Fibroblast of skin of abdomen (primary cell): Measurements from ENCODE around the gene OCEL1.

Source experiments
- DNase-seq: peaks from one replicate; pipeline ENCODE4 v3.0.0-alpha.2; 2013

Gene OCEL1

DNA sequence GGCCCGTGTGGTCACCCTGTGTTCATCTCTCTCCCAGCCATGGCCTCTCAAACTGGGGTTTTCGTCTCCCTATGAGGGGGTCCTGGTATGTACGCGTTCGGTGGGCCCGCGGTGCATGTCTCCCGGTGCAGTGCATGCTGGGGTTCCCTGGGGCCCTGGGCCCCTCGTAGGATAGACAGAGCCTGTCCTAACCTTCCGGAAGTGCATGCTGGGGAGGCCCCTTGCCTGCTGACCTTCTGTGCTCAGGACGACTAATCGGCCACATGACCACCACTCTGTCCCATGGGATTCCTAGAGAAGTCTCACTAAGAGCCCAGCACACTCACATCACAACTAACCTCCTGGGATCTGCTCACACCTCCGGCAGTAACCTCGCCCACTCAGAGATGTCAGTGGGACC lies 15.7 kb upstream of the OCEL1 start:
- DNase-seq = no peak

DNA sequence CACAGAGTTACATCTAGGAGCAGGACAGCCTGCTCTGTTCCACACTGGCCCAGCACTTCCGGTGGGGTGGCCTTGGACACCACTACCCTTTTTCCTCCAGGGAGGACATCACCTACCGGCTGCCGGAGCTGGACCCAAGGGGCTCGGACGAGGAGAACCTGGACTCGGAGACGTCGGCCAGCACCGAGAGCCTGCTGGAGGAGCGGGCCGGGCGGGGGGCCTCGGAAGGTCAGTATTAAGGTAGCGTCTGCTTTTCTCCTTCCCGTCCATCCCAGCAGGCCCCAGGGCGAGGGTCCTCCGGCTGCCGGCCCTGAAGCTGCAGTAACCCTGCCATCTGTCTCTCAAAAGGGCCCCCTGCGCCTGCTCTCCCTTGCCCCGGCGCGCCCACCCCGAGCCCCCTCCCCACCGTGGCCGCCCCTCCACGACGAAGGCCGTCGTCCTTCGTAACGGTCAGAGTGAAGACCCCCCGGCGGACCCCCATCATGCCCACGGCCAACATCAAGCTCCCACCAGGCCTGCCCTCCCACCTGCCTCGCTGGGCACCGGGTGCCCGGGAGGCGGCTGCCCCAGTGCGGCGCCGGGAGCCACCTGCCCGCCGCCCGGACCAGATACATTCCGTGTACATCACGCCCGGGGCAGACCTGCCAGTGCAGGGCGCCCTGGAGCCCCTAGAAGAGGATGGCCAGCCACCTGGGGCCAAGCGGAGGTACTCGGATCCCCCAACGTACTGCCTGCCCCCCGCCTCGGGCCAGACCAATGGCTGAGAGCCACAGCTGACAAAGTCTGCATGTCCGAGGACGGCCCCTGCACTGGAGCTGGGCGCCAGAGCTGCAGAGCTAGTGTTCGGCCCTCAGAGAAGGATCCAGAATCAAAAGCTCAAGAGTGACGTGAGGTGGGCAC lies 14.2 kb upstream of the OCEL1 start:
- no peak for DNase-seq

DNA sequence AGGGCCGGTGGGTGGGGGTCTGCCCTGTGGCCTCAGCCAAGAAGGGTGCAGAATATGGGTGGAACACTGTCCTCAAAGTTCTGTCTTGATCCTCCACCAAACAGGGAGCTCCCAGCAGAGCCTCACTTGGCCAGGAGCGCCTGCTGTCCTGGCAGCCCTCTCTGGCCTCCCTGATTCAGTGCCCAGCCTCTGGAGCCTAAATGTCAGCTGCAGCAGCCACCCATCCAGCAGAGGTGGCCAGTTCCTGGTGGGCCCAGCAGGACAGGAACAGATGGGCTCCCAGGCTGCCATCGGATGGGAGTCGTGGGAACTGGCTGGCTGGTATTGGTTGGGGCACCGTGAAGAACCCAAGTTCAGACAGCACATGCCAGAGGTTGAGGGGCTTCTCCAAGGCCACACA lies 12.7 kb upstream of the OCEL1 start:
- no peak for DNase-seq

DNA sequence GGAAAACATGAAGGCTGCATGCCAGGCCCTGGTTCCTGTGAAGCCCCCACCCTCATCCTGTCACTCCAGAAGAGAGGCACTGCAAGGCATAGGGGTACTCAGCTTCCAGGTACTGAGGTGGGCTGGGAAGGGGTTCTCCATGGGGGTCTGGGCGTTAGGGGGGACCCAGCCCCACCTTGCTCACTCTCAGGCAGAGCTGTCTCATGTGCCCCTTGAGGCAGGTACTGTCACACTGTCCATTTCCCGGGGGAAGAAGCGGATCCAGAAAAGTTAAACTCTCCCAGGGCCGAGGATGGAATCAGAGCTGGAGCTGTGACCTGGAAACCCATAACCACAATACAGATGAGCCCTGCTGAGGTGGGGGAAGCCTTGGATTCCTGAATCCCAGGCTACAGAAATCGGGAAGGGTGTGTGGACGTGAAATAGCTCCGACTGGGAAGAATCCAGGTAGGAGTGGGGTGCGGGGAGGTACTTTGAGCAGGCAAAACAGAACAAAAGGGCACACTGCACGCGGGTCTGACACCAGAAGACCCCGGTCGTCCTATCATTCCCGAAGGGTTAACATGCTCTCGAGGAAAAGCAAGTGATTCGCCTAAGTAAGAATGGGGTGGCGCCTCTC lies 11.4 kb upstream of the OCEL1 start:
- DNase-seq = no peak

DNA sequence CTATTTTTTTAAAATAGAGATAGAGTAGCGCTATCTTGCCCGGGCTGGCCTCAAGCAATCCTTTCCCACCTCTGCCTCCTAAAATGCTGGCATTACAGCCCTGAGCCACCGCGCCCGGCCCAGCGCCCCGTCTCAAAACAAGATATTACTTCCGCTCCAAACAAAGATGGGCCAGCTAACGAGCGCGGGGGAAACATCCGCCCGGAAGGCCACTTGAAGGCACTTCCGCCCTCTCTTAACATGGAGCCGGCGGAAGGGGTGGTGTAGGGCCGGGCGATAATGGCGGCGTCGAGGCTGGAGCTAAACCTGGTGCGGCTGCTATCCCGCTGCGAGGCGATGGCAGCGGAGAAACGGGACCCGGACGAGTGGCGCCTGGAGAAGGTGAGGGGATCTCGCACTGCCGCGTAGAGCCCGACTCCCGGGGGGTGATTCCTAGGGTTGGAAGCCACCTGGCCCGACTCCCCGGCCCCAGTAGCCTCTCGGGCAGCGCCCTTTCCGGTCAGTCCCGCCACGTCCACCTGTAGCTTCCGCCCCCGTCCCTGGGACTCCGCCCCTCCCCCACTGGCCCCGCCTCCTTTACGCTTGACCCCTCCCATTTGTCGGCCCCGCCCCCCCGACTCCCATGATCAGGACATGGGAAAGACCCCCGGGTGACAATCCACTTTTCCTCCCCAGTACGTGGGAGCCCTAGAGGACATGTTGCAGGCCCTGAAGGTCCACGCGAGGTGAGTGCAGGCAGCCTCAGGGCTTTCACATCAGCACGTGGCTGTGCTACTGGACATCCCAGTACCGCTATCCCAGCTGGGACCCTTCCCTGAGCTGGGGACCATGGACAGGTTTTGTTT lies 10.7 kb upstream of the OCEL1 start, which contains the start of gene USE1:
Gene USE1 (plus strand): TSS at position 231 of the 845 bp plus-strand sequence. CDS start 49 bp downstream, at position 280.
- peak; percentile 91 for DNase-seq

DNA sequence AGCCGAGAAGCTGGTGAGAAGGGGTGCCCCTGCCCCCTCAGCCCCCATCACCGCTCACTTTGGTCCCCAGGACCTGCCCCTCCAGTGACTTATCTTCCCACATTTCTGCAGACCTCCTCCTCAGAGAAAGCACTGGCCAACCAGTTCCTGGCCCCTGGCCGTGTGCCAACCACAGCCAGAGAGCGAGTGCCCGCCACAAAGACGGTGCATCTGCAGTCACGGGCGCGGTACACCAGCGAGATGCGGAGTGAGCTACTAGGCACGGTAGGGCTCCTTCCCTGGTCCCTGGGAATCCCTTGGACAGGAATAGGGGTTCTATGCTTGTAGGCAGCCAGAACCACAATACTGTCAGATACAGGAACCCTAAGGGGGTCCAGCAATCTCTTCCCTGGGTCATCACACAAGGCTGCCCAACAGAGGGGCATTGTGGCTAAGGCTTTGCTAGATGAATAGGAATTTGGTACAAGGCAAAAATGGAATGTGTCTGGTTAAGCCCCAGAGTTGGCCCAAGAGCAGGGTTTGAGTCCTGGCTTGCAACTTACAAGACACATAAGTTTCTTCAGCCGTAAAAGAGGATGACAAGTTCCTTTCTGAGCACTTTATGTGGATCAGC lies 9.9 kb upstream of the OCEL1 start:
- no peak for DNase-seq

DNA sequence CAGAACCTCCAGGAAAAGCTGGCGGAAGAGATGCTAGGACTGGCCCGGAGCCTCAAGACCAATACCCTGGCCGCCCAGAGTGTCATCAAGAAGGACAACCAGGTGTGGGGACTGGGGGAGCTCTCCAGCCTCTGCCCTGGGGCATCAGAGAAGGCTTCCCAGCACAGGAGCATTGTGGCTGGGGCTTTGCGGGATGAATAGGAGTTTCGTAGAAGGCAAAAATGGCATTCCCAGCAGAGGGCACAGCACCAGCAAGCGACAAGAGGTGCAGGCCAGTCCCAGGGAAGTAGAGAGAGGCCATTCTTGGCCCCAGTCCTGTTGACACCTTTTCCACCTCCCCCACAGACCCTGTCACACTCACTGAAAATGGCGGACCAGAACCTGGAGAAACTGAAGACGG lies 6.7 kb upstream of the OCEL1 start:
- no peak for DNase-seq

DNA sequence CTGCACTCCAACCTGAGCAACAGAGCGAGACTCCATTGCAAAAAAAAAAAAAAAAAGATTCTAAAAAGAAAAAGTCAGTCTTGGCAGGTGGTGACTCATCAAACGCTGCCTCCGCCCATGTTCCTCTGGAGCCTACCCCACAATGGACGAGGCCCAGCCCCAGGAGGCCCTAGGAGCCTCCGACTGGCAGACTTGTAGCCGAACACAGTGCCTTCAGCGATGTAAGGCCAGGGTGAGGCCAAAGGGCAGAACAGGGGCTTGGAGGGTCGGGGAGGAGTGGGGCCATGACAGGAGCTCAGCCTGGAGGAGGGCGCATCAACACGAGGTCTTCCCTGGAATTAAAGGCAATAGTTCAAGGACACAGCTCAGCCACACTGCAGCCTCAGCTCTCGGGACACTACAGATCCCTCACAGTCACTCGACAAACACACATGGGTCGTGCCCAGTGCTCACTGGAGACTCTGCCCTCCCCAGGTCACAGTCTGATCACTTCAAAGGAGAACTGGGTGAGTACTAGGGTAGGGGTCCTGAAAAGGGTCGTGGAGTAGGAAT lies 5.7 kb upstream of the OCEL1 start:
- peak; percentile 62 for DNase-seq

DNA sequence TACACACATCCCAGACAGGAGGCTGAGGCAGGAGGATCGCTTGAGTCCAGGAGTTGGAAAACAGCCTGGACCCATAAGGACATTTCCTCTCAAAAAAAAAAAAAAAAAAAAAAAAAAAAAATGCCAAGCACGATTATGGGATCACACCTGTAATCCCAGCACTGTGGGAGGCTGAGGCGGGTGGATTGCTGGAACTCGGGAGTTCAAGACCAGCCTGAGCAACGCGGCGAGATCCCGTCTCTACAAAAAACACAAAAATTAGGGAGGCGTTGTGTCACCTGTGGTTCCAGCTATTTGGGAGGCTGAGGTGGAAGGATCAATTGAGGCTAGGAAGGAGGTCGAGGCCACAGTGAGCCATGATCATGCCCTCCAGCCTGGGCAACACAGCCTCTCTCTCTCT lies 973 bp upstream of the OCEL1 start:
- no peak for DNase-seq

DNA sequence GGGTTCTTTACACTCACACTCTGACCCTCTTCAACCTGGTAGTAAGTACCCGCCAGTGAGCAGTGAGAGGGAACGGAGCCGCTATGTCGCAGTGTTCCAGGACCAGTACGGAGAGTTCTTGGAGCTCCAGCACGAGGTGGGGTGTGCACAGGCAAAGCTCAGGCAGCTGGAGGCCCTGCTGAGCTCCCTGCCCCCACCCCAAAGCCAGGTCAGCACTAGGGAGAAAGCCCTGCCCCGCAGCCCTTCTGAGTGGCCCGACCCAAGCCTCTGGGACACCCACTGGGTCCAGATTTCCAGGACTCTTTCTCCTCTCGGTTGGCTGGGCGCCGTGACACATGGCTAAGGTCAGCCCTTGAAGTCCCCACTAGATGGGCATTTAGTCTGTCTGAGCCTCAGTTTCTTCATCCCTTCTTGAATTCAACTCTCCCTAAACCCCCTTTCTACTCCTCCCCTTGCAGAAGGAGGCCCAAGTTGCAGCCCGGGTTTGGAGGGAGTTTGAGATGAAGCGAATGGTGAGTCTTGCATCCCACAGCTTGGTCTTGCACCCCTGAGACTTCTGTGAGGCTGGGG lies 1.9 kb downstream of the OCEL1 start:
- no peak for DNase-seq

DNA sequence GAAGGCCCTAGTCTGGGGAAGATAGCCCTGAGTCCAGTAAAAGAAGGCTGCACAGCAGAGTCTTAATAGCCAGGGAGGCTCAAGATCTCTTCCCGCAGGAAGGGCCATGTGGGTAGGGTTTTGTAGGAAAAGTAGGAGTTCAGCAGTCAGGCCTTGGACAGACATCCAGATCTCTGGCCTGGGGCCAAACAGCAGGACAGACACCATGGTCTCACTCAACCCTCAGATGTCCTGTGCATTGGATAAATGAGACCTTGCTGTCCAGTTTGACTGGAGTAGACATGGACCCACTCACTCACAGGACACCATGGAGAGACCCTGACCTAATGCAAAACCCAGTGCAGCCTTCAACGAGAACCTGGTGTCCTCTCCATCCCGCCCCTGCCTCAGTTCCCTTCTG lies 3.9 kb downstream of the OCEL1 start:
- no peak for DNase-seq

DNA sequence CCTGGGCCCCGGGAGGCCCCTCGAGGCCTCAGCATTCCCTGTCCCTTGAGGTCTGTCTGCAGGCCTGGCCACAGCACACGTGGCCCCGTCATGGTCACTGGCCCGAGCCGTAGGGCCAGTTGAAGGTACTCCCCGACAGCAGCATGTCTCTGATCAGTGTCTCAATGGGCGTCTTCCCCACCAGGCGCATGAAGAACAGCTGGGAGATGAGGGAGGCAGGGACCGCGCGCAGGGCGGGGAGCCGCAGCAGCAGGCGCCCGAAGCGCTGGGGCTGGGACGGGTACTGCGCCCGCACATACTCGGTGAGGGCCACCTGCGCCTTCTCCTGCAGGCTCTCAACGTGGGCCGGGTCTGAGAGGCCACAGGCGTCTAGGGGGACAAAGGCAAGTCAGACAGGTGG lies 6.2 kb downstream of the OCEL1 start:
- no peak for DNase-seq

DNA sequence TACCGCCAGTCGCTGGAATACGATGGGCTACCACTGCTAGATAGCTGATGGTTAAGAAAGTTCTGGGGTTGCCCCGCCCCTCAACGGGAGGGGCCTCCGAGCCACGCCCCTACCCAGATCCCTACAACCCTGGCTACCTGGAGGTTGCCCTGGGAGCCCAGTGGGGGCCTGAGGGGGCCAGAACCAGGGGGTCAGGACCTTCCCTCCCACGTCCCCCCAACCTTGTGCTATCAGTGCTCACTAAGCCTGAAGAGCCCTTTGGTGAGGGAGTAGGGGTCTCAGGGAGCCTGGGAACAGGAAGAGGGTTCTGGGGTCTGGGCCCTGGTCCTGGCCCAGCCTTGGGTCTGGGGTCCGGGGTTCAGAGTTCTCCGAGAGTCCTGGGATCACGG lies 8.9 kb downstream of the OCEL1 start:
- DNase-seq = peak; percentile 29

DNA sequence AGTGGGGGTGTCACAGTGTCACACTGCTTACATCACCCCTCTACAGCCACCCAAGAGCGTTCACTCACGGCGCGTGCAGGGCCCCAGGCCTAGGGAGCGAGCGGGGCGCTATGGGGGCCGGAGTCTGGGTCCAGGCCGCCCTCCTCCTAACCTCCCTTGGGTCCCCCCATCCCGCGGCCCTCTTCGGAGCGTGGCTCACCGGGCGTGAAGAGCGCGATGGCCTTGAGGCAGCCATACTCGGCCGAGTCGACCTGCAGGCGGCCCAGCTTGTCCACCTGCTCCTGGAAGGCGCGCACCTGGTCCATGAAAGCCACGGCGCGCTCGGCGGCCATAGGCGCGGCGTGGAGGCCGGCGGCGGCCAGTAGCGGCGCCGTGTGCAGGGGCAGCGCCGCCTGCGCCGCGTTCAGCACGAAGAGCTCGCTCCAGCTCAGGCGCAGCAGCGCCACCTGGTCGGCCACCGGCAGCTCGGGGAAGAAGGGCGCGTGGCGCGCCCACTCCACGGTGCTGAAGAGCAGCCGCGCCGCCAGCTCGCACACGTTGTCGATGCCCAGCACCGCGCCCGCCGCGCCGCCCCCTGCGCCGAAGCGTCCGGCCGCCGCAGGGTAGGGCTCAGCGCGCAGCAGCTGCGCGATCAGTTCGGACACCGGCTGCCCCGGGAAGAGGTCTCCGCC lies 9.4 kb downstream of the OCEL1 start:
- DNase-seq = peak; percentile 65

DNA sequence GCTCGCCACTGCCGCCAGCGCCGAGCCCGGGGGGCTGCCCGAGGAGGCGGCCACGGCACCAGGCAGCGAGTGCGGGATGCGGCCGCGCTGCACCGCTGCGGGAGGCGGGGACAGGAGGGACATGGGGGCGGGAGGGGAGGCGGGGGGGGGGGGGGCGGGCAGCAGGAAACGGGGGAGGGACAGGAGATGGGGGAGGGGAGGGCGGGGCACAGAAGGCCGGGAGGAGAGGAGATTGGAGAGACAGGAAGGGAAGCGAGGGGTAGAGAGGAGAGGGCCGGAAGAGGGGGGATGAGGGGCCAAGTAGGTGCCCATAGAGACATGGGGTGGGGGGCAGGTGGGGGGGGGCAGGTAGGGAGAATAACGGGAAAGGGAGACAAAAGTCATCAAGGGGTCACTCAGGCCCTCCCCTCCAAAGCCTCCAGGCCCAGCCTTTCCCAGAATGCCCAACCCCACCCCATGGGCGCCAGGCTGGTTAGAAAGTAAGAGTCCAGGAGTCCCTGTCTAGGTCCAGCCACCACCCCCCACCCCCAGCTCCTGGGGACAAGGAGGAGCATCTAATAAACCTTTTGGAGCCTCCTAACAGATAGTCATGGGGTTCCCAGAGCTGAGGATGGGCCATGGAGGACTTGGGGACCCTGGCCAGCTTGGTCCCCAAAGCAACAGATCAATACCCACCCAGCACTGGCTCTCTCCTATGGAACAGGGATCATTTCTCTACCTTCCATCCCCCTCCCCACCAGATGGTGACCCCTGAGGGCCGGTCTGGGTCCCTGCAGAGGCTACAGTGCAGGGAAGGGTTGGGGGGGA lies 10.1 kb downstream of the OCEL1 start:
- peak; percentile 49 for DNase-seq

DNA sequence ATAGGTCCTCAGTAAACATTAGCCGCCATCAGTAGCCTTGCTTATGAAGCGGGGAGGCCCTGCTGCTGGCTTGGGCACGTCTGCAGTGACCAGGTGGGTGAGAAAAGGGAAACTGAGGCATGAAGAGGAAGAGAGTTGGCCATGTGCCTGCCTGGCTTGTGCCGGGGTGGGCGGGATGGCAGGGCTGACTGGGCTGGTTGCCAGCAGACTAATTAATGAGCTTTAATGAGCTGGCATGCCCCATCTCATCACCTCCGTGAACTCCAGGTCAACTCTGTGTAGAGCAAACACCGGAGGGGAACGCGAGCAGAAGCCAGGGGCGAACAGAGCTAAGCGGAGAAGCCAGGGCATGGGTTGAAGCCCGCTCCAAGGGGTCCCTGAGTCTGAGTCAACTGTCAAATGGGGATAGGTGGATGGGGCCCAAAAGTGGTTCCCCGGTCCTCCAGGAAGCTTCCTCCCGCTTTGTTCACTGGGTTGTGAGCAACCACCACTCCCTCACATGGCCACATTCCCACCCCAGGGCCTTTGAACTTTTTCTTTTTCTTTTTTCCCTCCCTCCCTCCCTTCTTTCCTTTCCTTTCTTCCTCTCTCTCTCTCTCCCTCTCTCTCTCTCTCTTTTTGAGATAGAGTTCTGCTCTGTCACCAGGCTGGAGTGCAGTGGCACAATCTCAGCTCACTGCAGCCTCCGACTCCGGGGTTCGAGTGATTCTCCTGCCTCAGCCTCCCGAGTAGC lies 11.0 kb downstream of the OCEL1 start:
- DNase-seq = no peak

DNA sequence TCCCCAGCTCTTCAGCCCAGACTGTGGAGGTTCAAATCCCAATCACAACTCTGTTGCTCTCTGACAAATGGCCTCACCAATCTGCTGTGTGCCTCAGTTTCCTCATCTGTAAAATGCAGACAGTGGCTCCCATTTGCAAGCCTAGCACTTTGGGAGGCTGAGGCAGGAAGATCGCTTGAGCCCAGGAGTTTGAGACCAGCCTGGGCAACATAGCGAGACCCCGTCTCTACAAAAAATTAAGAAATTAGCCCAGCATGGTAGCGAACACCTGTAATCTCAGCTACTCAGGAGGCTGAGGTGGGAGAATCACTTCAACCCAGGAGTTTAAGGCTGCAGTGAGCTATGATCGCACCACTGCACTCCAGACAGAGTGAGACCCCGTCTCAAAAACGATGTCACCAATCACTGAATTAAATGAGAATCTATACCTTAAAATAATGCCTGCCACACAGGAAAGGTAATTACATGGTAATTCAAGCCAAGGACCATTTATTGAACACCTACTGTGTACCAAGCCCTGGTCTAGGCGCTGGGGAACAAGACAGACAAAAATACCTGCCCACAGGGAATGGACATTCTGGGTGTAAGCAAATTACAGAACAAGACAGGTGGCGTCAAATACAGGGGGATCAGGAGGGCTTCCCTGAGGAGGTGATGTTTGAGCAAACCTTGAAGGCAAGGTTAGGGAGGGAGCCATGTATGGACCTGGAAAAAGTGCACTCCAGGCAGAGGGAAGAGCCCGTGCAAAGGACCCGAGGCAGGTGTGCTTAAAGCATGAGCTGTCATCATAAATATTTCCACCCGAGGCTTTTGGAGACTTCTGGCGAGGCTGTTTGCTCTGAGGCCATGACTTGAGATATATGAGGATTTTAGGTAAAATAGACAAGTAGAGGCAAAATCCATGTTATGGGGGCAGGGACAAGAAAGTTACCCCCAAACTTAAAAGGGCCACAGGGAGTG lies 12.0 kb downstream of the OCEL1 start:
- DNase-seq = no peak

DNA sequence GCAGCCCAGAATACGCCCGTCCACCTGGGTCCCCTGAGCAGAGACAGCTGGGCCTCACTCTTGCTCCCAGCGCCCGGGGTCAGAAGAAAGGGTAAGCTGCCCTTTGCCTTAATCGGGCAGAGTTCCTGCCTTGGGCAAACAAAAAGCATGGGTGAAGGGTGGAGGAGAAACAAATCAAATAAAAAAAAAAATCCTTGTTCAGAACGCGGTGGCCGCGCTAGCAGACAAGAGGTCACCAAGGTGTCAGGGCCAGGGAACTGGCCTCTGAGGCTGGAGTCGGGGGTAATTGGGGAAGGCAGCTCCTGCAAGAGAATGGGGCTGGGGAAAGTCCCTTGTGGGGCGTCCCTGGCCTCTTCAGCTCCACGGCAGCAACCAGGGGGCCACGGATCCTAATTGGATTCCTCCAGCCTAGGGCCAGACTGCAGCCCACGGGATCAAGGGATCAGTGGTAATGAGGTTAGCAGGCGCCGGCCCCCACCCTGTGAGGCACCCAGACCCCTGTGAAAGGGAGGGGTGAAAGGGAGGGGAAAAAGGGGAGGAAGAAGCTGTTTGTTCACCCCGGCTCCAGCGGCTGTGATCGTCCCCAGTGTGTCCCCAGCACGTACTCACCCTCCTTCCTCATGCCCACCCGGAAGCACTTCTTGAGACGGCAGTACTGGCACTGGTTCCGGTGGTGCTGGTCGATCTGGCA lies 14.2 kb downstream of the OCEL1 start:
- no peak for DNase-seq
